ENCODE data around the gene LCN12. TPM values are rescaled to one million over a fixed set of nuclear protein-coding genes. Genes with fewer than 3 reads are reported as not detected.

LCN12 gene
- total and polyA plus RNA-seq, 11 donors = 0.46 to 23.7 (median 4.2) TPM

DNA sequence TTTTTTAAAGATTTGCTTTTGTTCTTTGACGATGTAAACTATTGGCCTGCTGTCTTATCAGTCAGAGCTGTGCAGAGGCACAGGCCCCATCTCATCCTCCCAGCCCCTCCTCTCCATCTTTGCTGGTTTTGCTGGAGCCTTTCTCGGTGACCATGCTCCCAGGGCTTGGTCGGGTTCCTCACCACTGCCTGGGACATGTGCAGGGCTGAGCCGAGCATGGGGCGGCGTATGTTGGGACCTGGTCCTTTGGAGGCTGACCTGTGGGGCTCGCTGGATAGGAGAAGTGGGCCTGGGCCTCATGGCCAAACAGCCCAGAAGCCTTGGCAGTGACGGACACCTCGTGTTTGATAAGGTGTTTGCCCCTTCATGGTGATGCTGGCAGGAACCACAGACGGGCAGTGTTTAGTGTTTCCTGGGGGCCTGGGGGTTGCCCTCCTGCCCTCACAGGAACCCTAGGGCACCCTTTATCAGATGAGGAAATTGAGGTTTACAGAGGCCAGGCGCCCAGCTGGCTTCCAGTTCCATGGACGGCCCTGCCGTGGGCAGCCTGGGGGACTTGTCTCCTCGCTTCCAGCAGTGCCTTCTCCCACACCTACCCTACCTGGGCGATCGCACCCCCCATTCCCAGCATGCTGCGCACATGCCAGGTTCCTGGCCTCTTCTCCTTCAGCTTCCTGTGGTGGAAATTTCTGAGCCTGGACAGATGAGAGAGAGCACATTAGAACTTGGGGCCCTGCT lies 38.2 kb upstream of the LCN12 start:
- no peak for DNase-seq
- no peak for TF ChIP-seq POLR2A (IDR thresholded peaks at IDR 0.05)
- TF ChIP-seq, protein P1, sequence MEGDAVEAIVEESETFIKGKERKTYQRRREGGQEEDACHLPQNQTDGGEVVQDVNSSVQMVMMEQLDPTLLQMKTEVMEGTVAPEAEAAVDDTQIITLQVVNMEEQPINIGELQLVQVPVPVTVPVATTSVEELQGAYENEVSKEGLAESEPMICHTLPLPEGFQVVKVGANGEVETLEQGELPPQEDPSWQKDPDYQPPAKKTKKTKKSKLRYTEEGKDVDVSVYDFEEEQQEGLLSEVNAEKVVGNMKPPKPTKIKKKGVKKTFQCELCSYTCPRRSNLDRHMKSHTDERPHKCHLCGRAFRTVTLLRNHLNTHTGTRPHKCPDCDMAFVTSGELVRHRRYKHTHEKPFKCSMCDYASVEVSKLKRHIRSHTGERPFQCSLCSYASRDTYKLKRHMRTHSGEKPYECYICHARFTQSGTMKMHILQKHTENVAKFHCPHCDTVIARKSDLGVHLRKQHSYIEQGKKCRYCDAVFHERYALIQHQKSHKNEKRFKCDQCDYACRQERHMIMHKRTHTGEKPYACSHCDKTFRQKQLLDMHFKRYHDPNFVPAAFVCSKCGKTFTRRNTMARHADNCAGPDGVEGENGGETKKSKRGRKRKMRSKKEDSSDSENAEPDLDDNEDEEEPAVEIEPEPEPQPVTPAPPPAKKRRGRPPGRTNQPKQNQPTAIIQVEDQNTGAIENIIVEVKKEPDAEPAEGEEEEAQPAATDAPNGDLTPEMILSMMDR (IDR thresholded peaks at IDR 0.05) = no peak
- Histone ChIP-seq H3K4me1 (no peaks in the 10 kb centered on the region), H3K9me3 (no peaks in the 10 kb centered on the region), H3K27ac (no peak overlapping the region), H3K27me3 (no peaks in the 10 kb centered on the region), H3K36me3 (peaks cover 0 to 92% (median 66%) of the 10 kb centered on the region in 9 donors), H3K4me3 (no peak overlapping the region)
- ATAC-seq = no peak
- intact Hi-C loops (cut with DNase I) = no loop called here
- WGBS, 4 donors = 85 to 91% (median 90%) methylated on average over 14 to 17 of the region's 17 CpGs

DNA sequence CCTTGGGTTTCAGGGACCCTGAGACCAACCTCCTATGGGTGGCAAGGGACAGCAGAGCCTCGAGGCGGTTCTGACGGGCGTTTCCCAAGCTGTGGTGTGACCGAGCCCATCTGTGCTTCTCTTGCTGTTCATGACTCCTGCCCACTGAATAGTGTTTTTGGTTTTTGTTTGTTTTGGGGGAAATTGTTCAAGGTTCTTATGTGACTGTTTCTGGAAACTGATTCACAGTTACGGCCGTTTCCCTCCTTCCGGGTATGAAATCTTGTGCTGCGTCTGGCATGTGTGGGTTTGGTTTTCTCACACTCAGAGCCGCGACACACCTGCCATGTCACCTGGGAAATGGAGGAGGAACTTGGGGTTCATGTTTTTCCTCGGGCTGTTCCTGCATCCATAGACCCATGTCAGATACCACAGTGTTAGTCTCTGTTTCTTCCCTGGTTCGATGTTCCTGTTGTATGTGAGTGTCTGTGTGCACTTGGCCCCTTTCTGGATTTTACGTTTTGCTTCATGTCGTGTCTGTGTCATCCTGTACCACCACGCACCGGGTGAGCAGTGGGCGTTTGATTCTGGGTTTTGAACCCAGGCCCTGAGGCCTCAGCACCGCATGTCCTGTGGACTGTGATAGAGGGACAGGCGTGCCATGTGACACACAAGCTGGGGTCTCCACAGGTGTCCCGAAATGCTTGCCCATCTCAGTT lies 36.3 kb upstream of the LCN12 start:
- intact Hi-C loops (cut with DNase I) = no loop called here
- ATAC-seq (no peak), DNase-seq (no peak)
- Histone ChIP-seq H3K9me3 (no peaks in the 10 kb centered on the region), H3K4me3 (no peak overlapping the region), H3K36me3 (peaks cover 0 to 85% (median 59%) of the 10 kb centered on the region in 9 donors), H3K4me1 (no peaks in the 10 kb centered on the region), H3K27me3 (no peaks in the 10 kb centered on the region), H3K27ac (no peak overlapping the region)
- 88 to 90% (median 89%) methylated on average over 21 of the region's 21 CpGs for WGBS, 4 donors
- TF ChIP-seq POLR2A (IDR thresholded peaks at IDR 0.05) = no peak
- TF ChIP-seq, protein P1 (IDR thresholded peaks at IDR 0.05) = no peak

DNA sequence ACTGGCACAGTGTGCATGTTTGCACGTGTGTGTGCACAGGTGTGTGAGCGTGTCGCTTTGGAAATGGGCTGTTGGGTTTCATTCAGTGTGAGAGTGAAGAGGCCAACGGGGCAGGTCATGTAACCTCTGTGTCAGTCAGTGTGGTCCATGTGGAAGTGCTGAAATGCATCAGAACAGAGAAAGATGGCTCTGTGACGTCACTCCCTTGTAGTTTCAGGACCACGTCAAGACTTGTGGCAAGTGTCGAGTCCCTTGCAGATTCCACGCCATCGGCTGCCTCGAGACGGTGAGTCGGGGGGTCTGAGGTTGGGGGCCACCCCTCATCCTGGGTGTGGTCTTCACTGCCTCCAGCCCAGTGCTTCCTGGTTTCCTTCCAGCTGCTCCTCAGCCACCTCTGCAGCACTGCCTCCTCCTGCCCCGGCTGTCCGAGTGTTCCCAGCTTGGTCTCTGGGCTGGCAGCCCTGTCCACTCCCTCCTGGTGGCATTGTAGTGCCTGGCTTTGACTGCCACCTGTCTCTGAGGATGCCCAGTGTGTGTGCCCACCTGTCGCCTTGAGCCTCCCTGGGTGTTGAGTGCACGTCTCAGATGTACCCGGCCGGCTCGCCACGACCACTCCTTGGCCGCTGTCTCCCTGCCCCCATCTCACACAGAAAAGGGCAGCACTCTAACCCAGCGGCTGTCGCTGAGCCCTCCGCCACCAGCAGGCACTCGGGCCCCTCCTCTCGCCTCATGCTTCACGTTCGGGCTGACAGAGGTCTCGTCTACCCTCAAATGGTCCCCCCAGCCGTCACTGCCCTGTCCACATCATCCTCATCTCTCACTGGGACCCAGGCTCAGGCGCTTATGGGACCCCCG lies 35.5 kb upstream of the LCN12 start:
- Histone ChIP-seq H3K4me1 (peaks cover 0 to 5% (median 1%) of the 10 kb centered on the region in 12 donors), H3K4me3 (no peak overlapping the region), H3K27me3 (no peaks in the 10 kb centered on the region), H3K27ac (no peak overlapping the region), H3K36me3 (peaks cover 0 to 84% (median 57%) of the 10 kb centered on the region in 9 donors), H3K9me3 (no peaks in the 10 kb centered on the region)
- 91 to 93% (median 92%) methylated on average over 32 of the region's 32 CpGs for WGBS, 4 donors
- TF ChIP-seq, protein P1 (IDR thresholded peaks at IDR 0.05) = no peak
- no peak for TF ChIP-seq POLR2A (IDR thresholded peaks at IDR 0.05)
- intact Hi-C loops (cut with DNase I) = no loop called here
- ATAC-seq (no peak), DNase-seq (no peak)

DNA sequence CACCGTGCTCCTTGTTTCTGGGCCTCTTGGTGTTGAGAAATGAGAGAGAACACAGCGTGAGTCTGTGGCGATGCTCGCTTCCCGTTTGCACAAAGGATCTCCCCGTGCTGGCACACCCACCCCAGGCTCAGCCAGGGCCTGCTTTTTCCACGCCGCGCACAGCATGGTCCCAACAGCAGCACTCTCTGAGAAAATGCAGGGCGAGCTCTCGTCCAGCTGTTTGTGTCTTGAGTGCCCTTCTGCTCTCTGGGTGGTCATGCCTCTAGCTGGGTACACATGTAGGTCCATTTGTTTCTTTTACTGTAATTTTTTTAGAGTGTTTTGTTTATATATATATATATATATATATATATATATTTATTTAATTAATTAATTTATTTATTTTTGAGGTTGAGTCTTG lies 34.2 kb upstream of the LCN12 start:
- no peaks in the 10 kb centered on the region for H3K27me3 ChIP-seq
- TF ChIP-seq, protein P1 (IDR thresholded peaks at IDR 0.05) = no peak
- no peak for TF ChIP-seq POLR2A (IDR thresholded peaks at IDR 0.05)
- peaks cover 0 to 78% (median 47%) of the 10 kb centered on the region in 9 donors for H3K36me3 ChIP-seq
- H3K4me3 ChIP-seq = no peak overlapping the region
- H3K9me3 ChIP-seq = no peaks in the 10 kb centered on the region
- H3K4me1 ChIP-seq = peaks cover 0 to 19% (median 5%) of the 10 kb centered on the region in 12 donors
- no peak for ATAC-seq
- DNase-seq = no peak
- intact Hi-C loops (cut with DNase I) = no loop called here
- WGBS, 4 donors = 85 to 92% (median 88%) methylated on average over 11 of the region's 11 CpGs
- no peak overlapping the region for H3K27ac ChIP-seq

All from heart left ventricle (tissue), 16 donors.